OCI-LY7 (cell line): Measurements from ENCODE around the gene SEMA3G.

Experiments used
- CTCF ChIP-seq: fragments of 200-600 bp; sonication (generic); conservative IDR thresholded peaks from 2 replicates; pipeline ENCODE4 v1.5.1; 2014; ENCODE audit warnings: mild to moderate bottlenecking, antibody characterized with exemption, low read length, moderate library complexity, mixed read lengths
- EZH2phosphoT487 ChIP-seq: fragments of 200-600 bp; sonication (generic); IDR thresholded peaks from 2 replicates; pipeline ENCODE4 v1.6.1; 2018; ENCODE audit warnings: low read depth, borderline replicate concordance, mild to moderate bottlenecking, mixed run types, antibody characterized with exemption, low read length, moderate library complexity, mixed read lengths

GRCh38 chr3:52458031-52458760 is 13.3 kb upstream of the SEMA3G start:
- no peak for TF ChIP-seq CTCF
- TF ChIP-seq EZH2phosphoT487, result no peak
